Subcutaneous adipose tissue (tissue), 4 donors: Measurements from ENCODE around the gene WBP11. TPM values are rescaled to one million over a fixed set of nuclear protein-coding genes. Genes with fewer than 3 reads are reported as not detected.

Experiments used
- total RNA-seq, 4 donors: library from RNA; depleted of rRNA; stranded (reverse); fragments of >200 nt; gene quantifications; one replicate each; pipeline ENCODE4 v1.1.0, GENCODE V29; 2016
- TF ChIP-seq, protein P1 (sequence below): fragments of 450-650 bp; IDR thresholded peaks from one replicate; pipeline ENCODE4 v1.5.1; 2016; ENCODE audit warnings: low read depth, mild to moderate bottlenecking, control low read depth, antibody characterized with exemption, moderate library complexity

The WBP11 gene
- total RNA-seq, 4 donors from 2014 or later = 13.3 to 29.2 (median 20.6) TPM

DNA sequence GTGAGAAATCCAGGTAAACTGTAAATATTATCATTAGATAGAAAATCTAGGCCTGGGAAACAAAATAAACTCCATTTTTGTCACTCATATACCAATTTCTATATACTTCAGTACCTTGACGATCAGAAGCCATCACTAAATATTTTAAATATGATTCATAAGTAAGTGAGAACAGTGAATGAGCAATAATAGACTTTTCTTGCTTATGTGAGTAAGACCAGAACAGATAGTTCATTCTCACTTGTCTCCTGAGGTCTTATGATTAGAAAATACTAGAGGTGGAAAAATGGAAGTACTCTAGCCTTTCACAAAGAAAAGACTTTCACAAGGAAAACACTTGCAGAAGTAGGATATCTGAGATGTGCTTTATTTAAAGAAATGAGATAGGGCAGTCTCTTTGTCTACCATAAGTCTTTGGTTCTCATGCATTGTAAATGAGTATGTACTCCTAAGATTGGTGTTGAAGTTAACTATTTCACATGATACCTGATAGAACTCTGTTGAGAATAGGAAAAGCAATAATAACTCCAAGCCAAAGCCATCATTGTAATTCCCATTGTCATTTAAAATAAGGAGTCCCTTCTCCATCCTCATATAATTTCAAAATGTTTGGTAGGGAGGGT, 20.8 kb upstream of the WBP11 start:
- TF ChIP-seq, protein P1, sequence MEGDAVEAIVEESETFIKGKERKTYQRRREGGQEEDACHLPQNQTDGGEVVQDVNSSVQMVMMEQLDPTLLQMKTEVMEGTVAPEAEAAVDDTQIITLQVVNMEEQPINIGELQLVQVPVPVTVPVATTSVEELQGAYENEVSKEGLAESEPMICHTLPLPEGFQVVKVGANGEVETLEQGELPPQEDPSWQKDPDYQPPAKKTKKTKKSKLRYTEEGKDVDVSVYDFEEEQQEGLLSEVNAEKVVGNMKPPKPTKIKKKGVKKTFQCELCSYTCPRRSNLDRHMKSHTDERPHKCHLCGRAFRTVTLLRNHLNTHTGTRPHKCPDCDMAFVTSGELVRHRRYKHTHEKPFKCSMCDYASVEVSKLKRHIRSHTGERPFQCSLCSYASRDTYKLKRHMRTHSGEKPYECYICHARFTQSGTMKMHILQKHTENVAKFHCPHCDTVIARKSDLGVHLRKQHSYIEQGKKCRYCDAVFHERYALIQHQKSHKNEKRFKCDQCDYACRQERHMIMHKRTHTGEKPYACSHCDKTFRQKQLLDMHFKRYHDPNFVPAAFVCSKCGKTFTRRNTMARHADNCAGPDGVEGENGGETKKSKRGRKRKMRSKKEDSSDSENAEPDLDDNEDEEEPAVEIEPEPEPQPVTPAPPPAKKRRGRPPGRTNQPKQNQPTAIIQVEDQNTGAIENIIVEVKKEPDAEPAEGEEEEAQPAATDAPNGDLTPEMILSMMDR = no peak

- TF ChIP-seq, protein P1 = no peak
These were observed 10.7 kb upstream of the WBP11 start, which contains the start of gene SMCO3 for GRCh38 chr12:14814014-14814413. Gene SMCO3 (minus strand): TSS chr12:14814182. CDS start chr12:14806680, 7,502 bp downstream.

DNA sequence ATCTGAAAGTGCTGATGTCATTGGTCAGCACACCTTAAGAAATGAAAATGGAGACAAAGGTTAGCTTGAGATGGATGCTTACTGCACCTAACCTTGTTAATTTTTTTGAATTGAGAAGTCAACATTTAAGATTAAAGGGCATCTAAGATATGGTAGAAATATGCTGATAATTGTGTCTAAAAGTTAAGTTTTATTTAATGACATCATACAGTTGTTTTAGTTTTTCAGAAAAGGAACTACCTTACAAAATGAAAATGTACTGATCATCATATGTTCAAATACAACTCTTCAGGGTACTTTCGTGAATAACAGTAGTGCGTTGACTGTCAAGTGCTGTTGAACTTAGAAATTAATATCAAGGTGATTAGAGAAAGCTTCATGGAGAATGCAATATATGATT, 8.2 kb upstream of the WBP11 start:
- TF ChIP-seq, protein P1 = no peak

GRCh38 chr12:14810953-14811483, 7.7 kb upstream of the WBP11 start:
- TF ChIP-seq, protein P1 = no peak

DNA sequence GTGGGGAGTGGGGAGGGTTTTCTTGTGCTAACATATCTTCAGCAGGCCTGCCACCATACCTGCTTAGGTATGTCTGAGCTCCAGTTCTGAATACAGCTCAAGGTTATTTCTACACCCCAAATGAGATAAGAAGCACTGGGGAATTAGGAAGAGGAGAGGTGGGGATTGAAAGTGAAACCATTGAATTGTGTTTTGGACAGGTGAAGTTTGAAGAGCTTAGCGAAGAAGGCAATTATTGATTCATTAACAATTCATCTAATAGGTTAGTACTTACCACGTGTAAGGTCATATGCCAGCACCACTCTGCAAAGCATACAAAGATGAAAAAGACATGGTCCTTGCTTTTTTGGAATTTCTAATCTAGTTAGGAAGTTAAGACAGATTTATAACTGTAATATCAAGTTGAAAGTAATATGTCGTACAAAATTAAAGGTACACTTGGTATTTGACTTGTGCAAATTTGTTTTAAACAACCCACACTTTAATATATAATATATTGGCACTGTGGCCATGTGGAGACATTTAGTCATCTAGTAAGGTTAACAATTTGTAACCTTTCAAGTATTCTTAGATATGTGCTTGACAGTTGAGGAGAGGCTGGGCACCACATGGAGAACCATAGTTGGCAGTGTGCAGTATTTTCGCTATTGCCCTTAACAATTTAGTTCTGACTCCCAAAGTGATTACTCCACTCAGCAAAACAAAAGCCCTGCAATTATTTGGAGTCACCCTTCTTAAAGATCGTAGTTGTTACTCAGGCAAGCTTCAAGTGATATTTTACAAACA, 7.1 kb upstream of the WBP11 start:
- TF ChIP-seq, protein P1 = no peak

DNA sequence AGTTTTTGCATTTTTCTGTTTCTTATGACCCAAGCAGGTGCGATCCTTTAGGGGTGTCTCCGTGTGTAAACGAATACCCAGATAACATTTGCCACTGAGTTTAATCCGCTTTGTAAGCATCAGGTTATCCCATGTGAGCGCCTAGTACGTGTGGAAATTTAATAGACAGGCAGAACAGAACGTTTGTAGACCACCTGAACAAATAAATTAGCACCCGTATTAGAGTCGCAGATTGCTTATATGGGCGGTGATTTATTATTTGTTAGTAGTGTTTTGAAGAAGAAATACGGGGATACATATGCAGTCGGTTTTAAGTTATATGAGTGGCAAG, 517 bp upstream of the WBP11 start:
- TF ChIP-seq, protein P1 = no peak

- TF ChIP-seq, protein P1 = no peak
These were observed 612 bp downstream of the WBP11 start for GRCh38 chr12:14802721-14803010.
